ENCODE measurements around the gene LTBP2. TPM values are rescaled to one million over a fixed set of nuclear protein-coding genes. Genes with fewer than 3 reads are reported as not detected.

LTBP2 gene
- total and polyA plus RNA-seq, 2 of the 13 experiments (the other 11 are each of a cell fraction or from before 2014, with no cell fraction given), result 0.20 to 0.41 TPM

- TF ChIP-seq ZNF652 (CRISPR knock-in tag; IDR thresholded peaks at IDR 0.05; ENCODE audit: borderline replicate concordance, low read depth) (peak; percentile 69; the same call in 1 of the 2 replicates), ZNF431 (CRISPR knock-in tag; IDR thresholded peaks at IDR 0.05; ENCODE audit: borderline replicate concordance, low read depth) (no peak), DR1 (CRISPR knock-in tag; IDR thresholded peaks at IDR 0.05) (0 out of 2 replicates have a peak, but pooled peaks have one; percentile 15), POGZ (CRISPR knock-in tag; IDR thresholded peaks at IDR 0.05) (0 out of 2 replicates have a peak, but pooled peaks have one; percentile 24), ETV5 (CRISPR knock-in tag; IDR thresholded peaks at IDR 0.05; ENCODE audit: borderline replicate concordance) (0 out of 2 replicates have a peak, but pooled peaks have one; percentile 9), ZNF20 (CRISPR knock-in tag; IDR thresholded peaks at IDR 0.05) (no peak), ATAD3A (CRISPR knock-in tag; IDR thresholded peaks at IDR 0.05) (no peak), ZNF639 (CRISPR knock-in tag; conservative IDR thresholded peaks at IDR 0.05) (0 out of 2 replicates have a peak, but pooled peaks have one; percentile 24), ZFP91 (CRISPR knock-in tag; IDR thresholded peaks at IDR 0.05; ENCODE audit: borderline replicate concordance) (peak; percentile 49; the same call in 1 of the 2 replicates), KLF6 (CRISPR knock-in tag; IDR thresholded peaks at IDR 0.05) (no peak), ZC3H4 (CRISPR knock-in tag; IDR thresholded peaks at IDR 0.05; ENCODE audit: borderline replicate concordance) (no peak), ZNF567 (CRISPR knock-in tag; IDR thresholded peaks at IDR 0.05; ENCODE audit: borderline replicate concordance) (no peak), SNAI1 (CRISPR knock-in tag; IDR thresholded peaks at IDR 0.05; ENCODE audit: borderline replicate concordance) (no peak), ZMYM4 (CRISPR knock-in tag; IDR thresholded peaks at IDR 0.05) (peak; percentile 34; the same call in 1 of the 2 replicates), YEATS4 (CRISPR knock-in tag; IDR thresholded peaks at IDR 0.05; ENCODE audit: borderline replicate concordance) (0 out of 2 replicates have a peak, but pooled peaks have one; percentile 17), TGIF2 (CRISPR knock-in tag; IDR thresholded peaks at IDR 0.05) (0 out of 2 replicates have a peak, but pooled peaks have one; percentile 35), KDM2A (CRISPR knock-in tag; IDR thresholded peaks at IDR 0.05; ENCODE audit: borderline replicate concordance, low read depth) (peak; percentile 55; the same call in 1 of the 2 replicates), HINFP (CRISPR knock-in tag; IDR thresholded peaks at IDR 0.05; ENCODE audit: low read depth) (0 out of 2 replicates have a peak, but pooled peaks have one; percentile 28), ZNF280D (CRISPR knock-in tag; IDR thresholded peaks at IDR 0.05) (0 out of 2 replicates have a peak, but pooled peaks have one; percentile 26), MYPOP (CRISPR knock-in tag; IDR thresholded peaks at IDR 0.05) (0 out of 2 replicates have a peak, but pooled peaks have one; percentile 16)
These were observed 449 bp upstream of the LTBP2 start (continued) for GRCh38 chr14:74612350-74613021.

Measured in HepG2 (cell line).